DND-41 (cell line): Measurements from ENCODE around the gene KIAA1586.

Experiments
- CTCF ChIP-seq: IDR thresholded peaks from 2 replicates; pipeline ENCODE4 v1.5.1; 2012; ENCODE audit warnings: borderline replicate concordance, low read length, moderate library complexity, mild to moderate bottlenecking; ENCODE audit not compliant: poor library complexity, severe bottlenecking; ENCODE audit errors: extremely low read depth
- EZH2 ChIP-seq: IDR thresholded peaks from 3 replicates; pipeline ENCODE4 v1.6.1; 2012; ENCODE audit warnings: borderline replicate concordance, low read depth, mild to moderate bottlenecking, moderate library complexity, low read length, inconsistent platforms; ENCODE audit not compliant: severe bottlenecking

- peak; percentile 60 for TF ChIP-seq CTCF
- no peak for TF ChIP-seq EZH2
Observed at GRCh38 chr6:57021086-57021720, 25.3 kb upstream of the KIAA1586 start.
